Osteoblast (primary cell): ENCODE results near the gene HMOX2. TPM values are rescaled to one million over a fixed set of nuclear protein-coding genes. Genes with fewer than 3 reads are reported as not detected.

Experiments used
- DNase-seq: peaks from one replicate; pipeline ENCODE4 v3.0.0; 2011; ENCODE audit warnings: low spot score, mixed read lengths; ENCODE audit not compliant: insufficient read length; ENCODE audit errors: missing footprints
- H2AFZ ChIP-seq: 2 replicates; pipeline ENCODE4 v1.6.0; 2011; ENCODE audit warnings: mild to moderate bottlenecking, low read length
- H3K27ac ChIP-seq: 2 replicates; pipeline ENCODE4 v1.5.1; 2011; ENCODE audit warnings: mild to moderate bottlenecking, low read depth, low read length, moderate library complexity
- H3K27me3 ChIP-seq: 2 replicates; pipeline ENCODE4 v1.6.0; 2012; ENCODE audit warnings: mild to moderate bottlenecking, control low read depth, inconsistent platforms, low read length, moderate library complexity; ENCODE audit not compliant: insufficient read depth
- H3K36me3 ChIP-seq: 2 replicates; pipeline ENCODE4 v1.5.1; 2011; ENCODE audit warnings: mild to moderate bottlenecking, low read length, control low read depth, moderate library complexity; ENCODE audit not compliant: insufficient read depth
- H3K4me1 ChIP-seq: 2 replicates; pipeline ENCODE4 v1.5.1; 2011; ENCODE audit warnings: mild to moderate bottlenecking, low read length, control low read depth, moderate library complexity; ENCODE audit not compliant: insufficient read depth
- H3K4me2 ChIP-seq: 2 replicates; pipeline ENCODE4 v1.6.0; 2011; ENCODE audit warnings: mild to moderate bottlenecking, low read length; ENCODE audit not compliant: insufficient read depth
- H3K4me3 ChIP-seq: fragments of 200-600 bp; sonication (generic); 3 replicates; pipeline ENCODE4 v1.5.1; 2012; ENCODE audit warnings: mild to moderate bottlenecking, low read length, inconsistent platforms; ENCODE audit not compliant: insufficient read depth
- H3K79me2 ChIP-seq: 2 replicates; pipeline ENCODE4 v1.6.0; 2012; ENCODE audit warnings: mild to moderate bottlenecking, low read length, control low read depth, inconsistent platforms; ENCODE audit not compliant: insufficient read depth
- H3K9me3 ChIP-seq: 2 replicates; pipeline ENCODE4 v1.5.1; 2011; ENCODE audit warnings: low read depth, low read length, control low read depth
- H4K20me1 ChIP-seq: 2 replicates; pipeline ENCODE4 v1.6.0; 2012; ENCODE audit warnings: mild to moderate bottlenecking, low read length, control low read depth; ENCODE audit not compliant: insufficient read depth
- CTCF ChIP-seq: IDR thresholded peaks from 2 replicates; pipeline ENCODE4 v1.5.1; 2011; ENCODE audit warnings: mild to moderate bottlenecking, low read depth, low read length, moderate library complexity; ENCODE audit errors: extremely low read depth
- total RNA-seq: library from RNA; depleted of rRNA; stranded (reverse); fragments of >200 nt; gene quantifications from 2 replicates; pipeline ENCODE4 v1.2.3, GENCODE V29; 2012

HMOX2 gene
- total RNA-seq, 1 donor, result 39.4 TPM

GRCh38 chr16:4536391-4537106 is 60.4 kb downstream of the HMOX2 start:
- DNase-seq, result peak; percentile 73
- peaks cover 29% of the 10 kb centered on the region for H3K79me2 ChIP-seq
- TF ChIP-seq CTCF, result no peak
- no peak overlapping the region for H2AFZ ChIP-seq
- H3K27me3 ChIP-seq, result peaks cover 12% of the 10 kb centered on the region
- H3K4me1 ChIP-seq, result no peaks in the 10 kb centered on the region
- no peak overlapping the region for H3K4me3 ChIP-seq
- H3K27ac ChIP-seq, result no peak overlapping the region
- no peaks in the 10 kb centered on the region for H3K36me3 ChIP-seq
- H3K4me2 ChIP-seq, result no peak overlapping the region
- peaks cover 5% of the 10 kb centered on the region for H3K9me3 ChIP-seq
- peaks cover 3% of the 10 kb centered on the region for H4K20me1 ChIP-seq

- peaks cover 29% of the 10 kb centered on the region for H3K79me2 ChIP-seq
- peaks cover 5% of the 10 kb centered on the region for H3K9me3 ChIP-seq
- peak overlapping the region; percentile 80 for H3K4me3 ChIP-seq
- H2AFZ ChIP-seq, result peak overlapping the region; percentile 53
- peaks cover 12% of the 10 kb centered on the region for H3K27me3 ChIP-seq
- no peak for TF ChIP-seq CTCF
- no peaks in the 10 kb centered on the region for H3K36me3 ChIP-seq
- H3K4me1 ChIP-seq, result no peaks in the 10 kb centered on the region
- peak; percentile 83 for DNase-seq
- H3K27ac ChIP-seq, result no peak overlapping the region
- H3K4me2 ChIP-seq, result peak overlapping the region; percentile 79
- H4K20me1 ChIP-seq, result no peaks in the 10 kb centered on the region
These were observed 61.5 kb downstream of the HMOX2 start for GRCh38 chr16:4537376-4538343.

- peaks cover 12% of the 10 kb centered on the region for H3K27me3 ChIP-seq
- no peaks in the 10 kb centered on the region for H3K4me1 ChIP-seq
- H3K4me3 ChIP-seq, result peak within 1 kb of the TSS; percentile 80
- H3K79me2 ChIP-seq, result peaks cover 29% of the 10 kb centered on the region
- H4K20me1 ChIP-seq, result no peaks in the 10 kb centered on the region
- DNase-seq, result peak; percentile 98
- no peaks in the 10 kb centered on the region for H3K36me3 ChIP-seq
- H3K9me3 ChIP-seq, result peaks cover 5% of the 10 kb centered on the region
- H3K4me2 ChIP-seq, result peak within 1 kb of the TSS; percentile 79
- H2AFZ ChIP-seq, result peak within 1 kb of the TSS; percentile 78
- no peak within 1 kb of the TSS for H3K27ac ChIP-seq
- TF ChIP-seq CTCF, result no peak
These were observed 62.4 kb downstream of the HMOX2 start, which contains the start of gene CDIP1 for GRCh38 chr16:4538350-4539235. CDIP1 (minus strand) TSS chr16:4538773; CDS start chr16:4514130, 24,643 bp downstream.
